ENCODE results near the gene AMPD3.

AMPD3 gene

DNA sequence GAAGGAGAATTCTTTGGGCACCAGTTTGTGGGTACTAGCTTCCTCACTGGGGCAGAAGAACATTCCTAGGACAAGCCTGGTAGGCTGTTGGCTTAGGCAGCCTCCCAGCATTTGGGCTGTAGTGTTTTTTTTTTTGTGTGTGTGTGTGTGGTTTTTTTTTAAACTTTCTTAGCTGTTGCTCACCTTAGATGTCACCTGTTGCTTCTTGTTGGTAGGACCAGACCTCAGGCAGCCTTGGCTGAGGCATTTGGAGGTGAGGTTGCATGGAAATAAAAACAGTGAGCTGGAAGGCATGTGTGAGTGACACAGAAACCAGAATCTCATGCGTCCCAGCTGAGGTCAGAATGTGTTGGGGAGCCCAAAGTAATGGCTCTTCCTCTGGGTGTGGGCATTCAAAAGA, 21.3 kb downstream of the AMPD3 start:
- H3K4me1 ChIP-seq (ENCODE audit: control insufficient read depth, low read depth, low read length): peaks cover 2% of the 10 kb centered on the region
- H2BK5ac ChIP-seq (ENCODE audit: low read length): no peak overlapping the region
- no peak overlapping the region for H3K4ac ChIP-seq (ENCODE audit: low read depth, low read length)
- no peak overlapping the region for H2BK15ac ChIP-seq (replicated peaks; ENCODE audit: low read depth)
- no peak overlapping the region for H3K9ac ChIP-seq (ENCODE audit: low read length)
- no peak overlapping the region for H2AK5ac ChIP-seq (ENCODE audit: low read length)
- DNase-seq: no peak
- no peak overlapping the region for H3K27ac ChIP-seq (ENCODE audit: low read depth, low read length)
- no peak overlapping the region for H3K4me2 ChIP-seq (ENCODE audit: low read length)
- no peaks in the 10 kb centered on the region for H3K79me2 ChIP-seq (ENCODE audit: control insufficient read depth, insufficient read depth, low read length)
- no peak overlapping the region for H4K5ac ChIP-seq (ENCODE audit: low read length)
- no peaks in the 10 kb centered on the region for H3K27me3 ChIP-seq (ENCODE audit: insufficient read depth, low read length, poor library complexity)
- no peaks in the 10 kb centered on the region for H3K79me1 ChIP-seq (ENCODE audit: low read length)
- H3K36me3 ChIP-seq (ENCODE audit: control insufficient read depth, insufficient read depth, low read length): no peaks in the 10 kb centered on the region
- H3K56ac ChIP-seq (ENCODE audit: low read length): no peak overlapping the region
- H3K23ac ChIP-seq (ENCODE audit: low read length): no peak overlapping the region
- no peak overlapping the region for H3K4me3 ChIP-seq (ENCODE audit: low read length)
- no peak overlapping the region for H3K18ac ChIP-seq (ENCODE audit: low read length)
- H2BK120ac ChIP-seq (ENCODE audit: low read depth, low read length): no peak overlapping the region
- no CpG with 5 or more reads among the region's 1 CpG for WGBS (ENCODE audit: extremely low coverage, insufficient coverage, low lambda C conversion rate)
- H4K8ac ChIP-seq (ENCODE audit: low read depth, low read length): no peak overlapping the region

DNA sequence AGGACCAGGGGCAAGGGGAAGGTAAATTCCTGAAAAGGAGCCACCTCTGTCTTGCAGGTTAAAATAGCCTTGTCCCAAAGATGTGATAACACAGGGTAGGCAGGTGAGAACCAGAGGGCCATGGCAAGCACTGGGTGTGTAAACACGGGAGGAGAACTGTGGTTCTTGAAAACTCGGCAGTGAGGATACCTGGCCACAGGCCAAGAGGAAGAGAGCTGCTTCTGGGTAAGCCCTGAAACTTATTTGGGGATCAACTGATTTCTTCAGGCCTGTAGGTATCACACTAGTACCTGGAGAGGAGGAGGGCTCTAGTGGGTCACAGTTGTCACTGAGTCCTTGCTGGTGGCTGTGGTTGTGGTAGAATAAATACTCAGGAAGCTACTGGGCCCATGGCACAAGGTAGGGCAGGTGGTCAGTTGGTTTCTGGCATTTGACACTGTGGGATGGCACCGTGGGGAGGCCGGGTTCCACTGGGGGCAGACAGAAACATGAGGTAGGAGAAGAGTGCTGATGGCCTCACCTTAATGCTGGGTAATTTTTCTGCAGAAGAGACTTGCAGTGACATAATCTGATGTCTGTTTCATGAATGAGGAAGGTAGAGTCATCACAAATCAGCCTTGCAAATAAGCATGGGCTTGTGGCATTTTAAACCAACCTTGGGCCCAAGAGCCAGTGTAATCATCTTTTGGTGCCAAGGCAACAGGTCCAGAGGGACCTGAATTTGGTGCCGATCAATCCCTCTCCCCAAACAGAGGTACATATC, 22.0 kb downstream of the AMPD3 start:
- Histone ChIP-seq H3K36me3 (ENCODE audit: control insufficient read depth, insufficient read depth, low read length) (no peaks in the 10 kb centered on the region), H4K8ac (ENCODE audit: low read depth, low read length) (no peak overlapping the region), H4K5ac (ENCODE audit: low read length) (no peak overlapping the region), H3K9ac (ENCODE audit: low read length) (no peak overlapping the region), H3K4me1 (ENCODE audit: control insufficient read depth, low read depth, low read length) (peaks cover 2% of the 10 kb centered on the region), H2BK5ac (ENCODE audit: low read length) (no peak overlapping the region), H3K79me1 (ENCODE audit: low read length) (no peaks in the 10 kb centered on the region), H3K4me3 (ENCODE audit: low read length) (no peak overlapping the region), H3K27me3 (ENCODE audit: insufficient read depth, low read length, poor library complexity) (no peaks in the 10 kb centered on the region), H3K18ac (ENCODE audit: low read length) (no peak overlapping the region), H2BK120ac (ENCODE audit: low read depth, low read length) (no peak overlapping the region), H3K4me2 (ENCODE audit: low read length) (no peak overlapping the region), H2BK15ac (replicated peaks; ENCODE audit: low read depth) (no peak overlapping the region), H2AK5ac (ENCODE audit: low read length) (no peak overlapping the region), H3K23ac (ENCODE audit: low read length) (no peak overlapping the region), H3K4ac (ENCODE audit: low read depth, low read length) (no peak overlapping the region), H3K56ac (ENCODE audit: low read length) (no peak overlapping the region), H3K79me2 (ENCODE audit: control insufficient read depth, insufficient read depth, low read length) (no peaks in the 10 kb centered on the region), H3K27ac (ENCODE audit: low read depth, low read length) (no peak overlapping the region)
- no CpG with 5 or more reads among the region's 5 CpGs for WGBS (ENCODE audit: extremely low coverage, insufficient coverage, low lambda C conversion rate)
- no peak for DNase-seq

DNA sequence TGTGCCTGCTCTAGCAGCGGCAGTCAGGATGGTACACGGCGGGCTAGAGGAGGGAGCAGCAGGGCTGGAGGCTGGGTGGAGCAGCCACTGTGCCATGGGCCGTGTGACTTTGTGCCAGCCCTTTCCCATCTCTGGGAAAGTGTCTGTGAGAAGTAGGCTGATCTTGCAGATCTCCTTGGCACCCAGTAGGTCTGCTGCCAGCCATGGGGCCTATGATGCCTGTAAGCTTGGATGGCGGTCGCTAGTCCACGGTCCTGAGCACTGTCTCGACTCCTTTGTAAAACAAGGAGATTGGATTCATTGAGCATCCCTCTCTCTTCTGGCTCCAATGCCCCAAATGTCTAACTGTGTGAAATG, 22.6 kb downstream of the AMPD3 start:
- H3K56ac ChIP-seq (ENCODE audit: low read length): no peak overlapping the region
- no peaks in the 10 kb centered on the region for H3K36me3 ChIP-seq (ENCODE audit: control insufficient read depth, insufficient read depth, low read length)
- H3K27me3 ChIP-seq (ENCODE audit: insufficient read depth, low read length, poor library complexity): no peaks in the 10 kb centered on the region
- H2BK120ac ChIP-seq (ENCODE audit: low read depth, low read length): no peak overlapping the region
- no CpG with 5 or more reads among the region's 8 CpGs for WGBS (ENCODE audit: extremely low coverage, insufficient coverage, low lambda C conversion rate)
- no peak overlapping the region for H4K5ac ChIP-seq (ENCODE audit: low read length)
- no peak overlapping the region for H3K18ac ChIP-seq (ENCODE audit: low read length)
- no peak overlapping the region for H2BK5ac ChIP-seq (ENCODE audit: low read length)
- no peaks in the 10 kb centered on the region for H3K79me2 ChIP-seq (ENCODE audit: control insufficient read depth, insufficient read depth, low read length)
- H3K4me1 ChIP-seq (ENCODE audit: control insufficient read depth, low read depth, low read length): peaks cover 2% of the 10 kb centered on the region
- H2BK15ac ChIP-seq (replicated peaks; ENCODE audit: low read depth): no peak overlapping the region
- no peak overlapping the region for H4K8ac ChIP-seq (ENCODE audit: low read depth, low read length)
- H2AK5ac ChIP-seq (ENCODE audit: low read length): no peak overlapping the region
- no peak overlapping the region for H3K27ac ChIP-seq (ENCODE audit: low read depth, low read length)
- H3K79me1 ChIP-seq (ENCODE audit: low read length): no peaks in the 10 kb centered on the region
- H3K4ac ChIP-seq (ENCODE audit: low read depth, low read length): no peak overlapping the region
- no peak for DNase-seq
- H3K23ac ChIP-seq (ENCODE audit: low read length): no peak overlapping the region
- no peak overlapping the region for H3K4me3 ChIP-seq (ENCODE audit: low read length)
- H3K9ac ChIP-seq (ENCODE audit: low read length): no peak overlapping the region
- no peak overlapping the region for H3K4me2 ChIP-seq (ENCODE audit: low read length)

DNA sequence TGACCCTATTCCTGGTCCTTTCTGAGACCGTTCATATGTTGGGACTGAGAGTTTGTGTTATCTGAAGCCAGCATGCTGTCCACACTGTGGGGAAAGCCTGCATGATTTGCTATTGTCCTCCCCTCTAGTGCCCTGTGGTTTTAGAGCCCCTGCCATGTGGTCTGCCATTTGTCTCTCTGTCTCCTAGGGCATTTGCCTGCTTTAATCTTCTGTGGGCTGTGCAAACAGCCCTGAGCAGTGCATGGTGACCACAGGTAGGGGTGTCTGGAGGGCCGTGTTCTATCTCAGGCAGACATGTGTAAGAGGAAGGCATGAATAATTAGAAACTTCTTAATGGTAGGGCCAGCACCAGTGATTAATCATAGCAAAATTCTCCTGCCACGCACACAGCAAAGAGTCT, 23.0 kb downstream of the AMPD3 start:
- Histone ChIP-seq H2AK5ac (ENCODE audit: low read length) (no peak overlapping the region), H2BK15ac (replicated peaks; ENCODE audit: low read depth) (no peak overlapping the region), H3K79me2 (ENCODE audit: control insufficient read depth, insufficient read depth, low read length) (no peaks in the 10 kb centered on the region), H3K27me3 (ENCODE audit: insufficient read depth, low read length, poor library complexity) (no peaks in the 10 kb centered on the region), H3K56ac (ENCODE audit: low read length) (no peak overlapping the region), H3K4me1 (ENCODE audit: control insufficient read depth, low read depth, low read length) (peaks cover 2% of the 10 kb centered on the region), H4K5ac (ENCODE audit: low read length) (no peak overlapping the region), H3K9ac (ENCODE audit: low read length) (no peak overlapping the region), H3K79me1 (ENCODE audit: low read length) (no peaks in the 10 kb centered on the region), H3K23ac (ENCODE audit: low read length) (no peak overlapping the region), H3K4me3 (ENCODE audit: low read length) (no peak overlapping the region), H3K36me3 (ENCODE audit: control insufficient read depth, insufficient read depth, low read length) (no peaks in the 10 kb centered on the region), H3K4ac (ENCODE audit: low read depth, low read length) (no peak overlapping the region), H3K27ac (ENCODE audit: low read depth, low read length) (no peak overlapping the region), H3K4me2 (ENCODE audit: low read length) (no peak overlapping the region), H3K18ac (ENCODE audit: low read length) (no peak overlapping the region), H2BK5ac (ENCODE audit: low read length) (no peak overlapping the region), H4K8ac (ENCODE audit: low read depth, low read length) (no peak overlapping the region), H2BK120ac (ENCODE audit: low read depth, low read length) (no peak overlapping the region)
- no CpG with 5 or more reads among the region's 3 CpGs for WGBS (ENCODE audit: extremely low coverage, insufficient coverage, low lambda C conversion rate)
- peak; percentile 63 for DNase-seq

DNA sequence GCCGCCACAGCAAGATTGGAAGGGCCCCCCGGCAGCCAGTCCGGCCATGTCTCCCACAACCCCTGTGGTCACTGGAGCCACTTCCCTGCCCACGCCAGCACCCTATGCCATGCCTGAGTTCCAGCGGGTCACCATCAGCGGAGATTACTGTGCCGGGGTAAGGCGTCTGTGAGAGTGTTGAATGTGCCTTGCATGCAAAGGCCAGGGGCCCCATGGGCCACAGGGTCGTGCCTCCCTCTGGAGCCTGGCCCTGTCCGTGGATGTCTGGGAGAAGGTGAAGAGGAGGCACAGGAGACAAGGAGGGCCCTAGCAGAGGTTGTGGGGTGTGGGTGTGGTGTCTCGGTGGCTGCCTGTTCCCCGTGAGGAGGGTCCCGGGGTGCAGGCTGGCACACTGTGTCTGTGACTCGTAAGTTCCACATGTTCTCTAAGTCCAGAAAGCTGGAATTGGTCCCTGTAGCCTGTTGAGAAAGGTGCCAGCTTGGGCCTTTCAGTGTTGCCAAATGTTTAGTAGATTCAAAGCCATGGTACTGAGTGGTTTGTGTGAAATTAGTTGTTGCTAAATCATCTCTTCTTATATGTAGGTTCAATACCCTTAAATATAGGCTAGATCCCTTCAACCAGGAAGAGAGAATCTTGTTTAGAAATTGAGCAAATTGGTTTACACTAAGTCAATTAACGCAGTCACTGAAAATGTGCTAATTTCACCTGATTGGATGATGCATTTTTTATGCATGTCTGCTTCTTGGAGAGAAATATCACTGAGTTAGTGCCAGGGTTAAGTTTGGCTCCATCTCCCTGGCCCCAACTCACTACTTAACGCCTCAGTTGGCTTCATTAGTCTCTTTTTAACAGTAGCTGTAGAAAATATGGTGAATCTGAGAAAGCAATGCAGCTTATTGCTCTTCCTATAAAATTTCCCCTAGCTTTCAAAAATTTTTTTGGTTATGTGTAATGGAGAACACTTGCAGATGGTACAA, 23.8 kb downstream of the AMPD3 start:
- Histone ChIP-seq H3K4ac (ENCODE audit: low read depth, low read length) (no peak overlapping the region), H2AK5ac (ENCODE audit: low read length) (no peak overlapping the region), H3K27ac (ENCODE audit: low read depth, low read length) (no peak overlapping the region), H3K27me3 (ENCODE audit: insufficient read depth, low read length, poor library complexity) (no peaks in the 10 kb centered on the region), H2BK5ac (ENCODE audit: low read length) (no peak overlapping the region), H3K79me1 (ENCODE audit: low read length) (no peaks in the 10 kb centered on the region), H2BK15ac (replicated peaks; ENCODE audit: low read depth) (no peak overlapping the region), H3K56ac (ENCODE audit: low read length) (no peak overlapping the region), H2BK120ac (ENCODE audit: low read depth, low read length) (no peak overlapping the region), H3K36me3 (ENCODE audit: control insufficient read depth, insufficient read depth, low read length) (no peaks in the 10 kb centered on the region), H4K5ac (ENCODE audit: low read length) (no peak overlapping the region), H3K23ac (ENCODE audit: low read length) (no peak overlapping the region), H4K8ac (ENCODE audit: low read depth, low read length) (no peak overlapping the region), H3K4me3 (ENCODE audit: low read length) (no peak overlapping the region), H3K79me2 (ENCODE audit: control insufficient read depth, insufficient read depth, low read length) (no peaks in the 10 kb centered on the region), H3K18ac (ENCODE audit: low read length) (no peak overlapping the region), H3K4me2 (ENCODE audit: low read length) (no peak overlapping the region), H3K4me1 (ENCODE audit: control insufficient read depth, low read depth, low read length) (no peaks in the 10 kb centered on the region), H3K9ac (ENCODE audit: low read length) (no peak overlapping the region)
- WGBS (ENCODE audit: extremely low coverage, insufficient coverage, low lambda C conversion rate): no CpG with 5 or more reads among the region's 16 CpGs
- DNase-seq: no peak
